IPS DF 4.7 (cell line): Measurements from ENCODE around the gene LMTK3.

Experiments used
- DNase-seq: peaks from one replicate; pipeline ENCODE4 v3.0.0-alpha.2; 2013; ENCODE audit warnings: low spot score; ENCODE audit errors: extremely low read depth

The LMTK3 gene

DNA sequence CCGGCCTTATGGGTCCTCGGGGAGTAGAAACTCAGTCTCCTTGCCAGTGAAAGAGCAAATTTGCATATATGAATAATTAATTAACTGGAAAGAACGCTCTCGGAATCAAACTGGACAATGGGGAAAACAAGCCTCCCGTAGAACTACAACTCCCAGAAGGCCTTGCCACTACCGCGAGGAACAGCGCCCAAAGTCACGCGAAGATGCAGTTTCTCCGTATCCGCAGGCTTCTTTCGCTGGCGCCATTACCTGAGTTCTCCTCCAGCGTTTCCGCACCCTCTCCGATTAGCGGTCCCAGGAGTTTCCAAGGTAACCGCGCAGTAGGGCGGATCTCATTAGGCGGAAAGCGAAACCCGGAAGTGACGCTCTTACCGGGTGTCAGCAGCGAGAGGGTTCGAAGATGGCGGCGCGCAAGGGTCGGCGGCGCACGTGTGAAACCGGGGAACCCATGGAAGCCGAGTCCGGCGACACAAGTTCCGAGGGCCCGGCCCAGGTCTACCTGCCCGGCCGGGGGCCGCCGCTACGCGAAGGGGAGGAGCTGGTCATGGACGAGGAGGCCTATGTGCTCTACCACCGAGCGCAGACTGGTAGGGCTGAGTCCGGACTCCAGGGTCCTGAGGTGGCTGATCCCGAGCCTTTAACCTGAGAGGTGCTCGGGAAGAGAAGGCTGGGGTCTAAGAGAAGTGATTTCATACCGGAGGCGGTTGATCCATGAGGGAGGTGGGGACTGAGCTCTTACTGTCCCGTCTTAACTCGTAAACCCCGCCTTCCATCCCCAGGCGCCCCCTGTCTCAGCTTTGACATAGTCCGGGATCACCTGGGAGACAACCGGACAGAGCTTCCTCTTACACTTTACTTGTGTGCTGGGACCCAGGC lies 65.8 kb downstream of the LMTK3 start, which contains the start of gene GRWD1:
TSS of gene GRWD1 (plus strand) at position 378 of the 876 bp plus-strand sequence. CDS start at position 401, 23 bp downstream.
- DNase-seq = peak; percentile 91

DNA sequence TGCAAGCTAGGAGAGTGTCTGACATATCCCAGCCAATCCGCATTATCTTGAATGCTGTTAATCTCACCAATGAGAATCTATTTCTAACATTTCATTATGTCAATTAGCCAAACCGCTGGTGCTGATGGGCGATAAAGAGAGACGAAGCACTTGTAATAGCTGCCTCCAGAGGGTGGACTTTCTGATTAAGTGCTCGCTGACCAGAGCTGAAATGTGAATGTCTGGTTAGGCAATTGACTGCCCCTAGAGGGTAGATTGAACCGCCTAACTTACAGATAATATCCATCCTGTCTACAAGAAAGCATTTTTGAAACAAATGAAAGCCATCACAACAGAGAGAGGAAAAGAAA lies 66.4 kb downstream of the LMTK3 start:
- DNase-seq = no peak

DNA sequence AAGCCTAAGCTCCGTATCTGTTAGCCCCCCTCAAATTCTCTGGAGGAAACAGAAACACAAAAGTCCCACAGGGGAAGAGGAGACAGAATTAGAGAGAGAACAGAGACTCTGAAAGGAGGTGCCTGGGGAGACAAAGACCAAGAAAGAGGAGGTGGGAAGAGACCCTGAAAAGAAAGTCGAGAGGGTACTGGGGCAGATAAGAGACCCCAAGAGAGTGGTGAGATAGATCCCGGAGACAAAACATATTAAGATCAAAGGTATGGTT lies 66.8 kb downstream of the LMTK3 start:
- DNase-seq = no peak

DNA sequence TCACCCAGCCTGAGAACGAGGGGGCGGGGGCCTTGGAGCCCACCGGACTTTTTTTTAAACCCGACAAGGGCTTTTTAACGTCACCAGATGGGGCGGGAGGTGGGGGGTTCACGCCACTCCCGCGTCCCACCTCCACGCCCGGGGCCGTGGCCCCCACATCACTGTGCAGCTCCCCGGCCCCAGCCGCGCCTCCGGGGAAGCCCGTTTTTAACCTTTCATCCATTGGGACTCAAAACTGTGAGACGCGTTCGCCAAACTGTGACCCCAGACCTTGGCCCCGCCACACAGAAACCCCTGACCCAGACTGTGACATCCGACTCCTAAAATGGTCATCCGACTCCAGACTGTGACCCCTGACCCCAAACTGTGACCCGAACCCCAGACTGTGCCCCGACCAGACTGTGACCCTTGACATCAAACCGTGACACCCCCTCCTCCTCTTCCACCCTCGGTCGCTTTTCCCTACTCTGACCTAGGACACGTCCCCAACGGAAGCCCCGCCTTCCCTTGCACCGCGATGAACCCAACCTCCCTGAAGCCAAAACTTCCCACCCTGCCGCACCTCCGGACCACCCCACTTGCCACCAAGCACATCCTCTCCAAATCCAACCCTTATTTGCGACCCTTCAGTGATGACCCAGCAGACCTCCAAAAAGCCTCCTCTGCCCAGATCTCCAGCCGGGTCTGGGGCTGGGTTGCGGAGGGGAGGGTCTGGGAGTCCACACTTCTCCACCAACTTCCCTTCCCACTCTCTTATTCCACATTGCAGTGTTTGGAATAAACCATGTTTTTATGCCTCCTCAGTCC lies 67.3 kb downstream of the LMTK3 start:
- DNase-seq = no peak

DNA sequence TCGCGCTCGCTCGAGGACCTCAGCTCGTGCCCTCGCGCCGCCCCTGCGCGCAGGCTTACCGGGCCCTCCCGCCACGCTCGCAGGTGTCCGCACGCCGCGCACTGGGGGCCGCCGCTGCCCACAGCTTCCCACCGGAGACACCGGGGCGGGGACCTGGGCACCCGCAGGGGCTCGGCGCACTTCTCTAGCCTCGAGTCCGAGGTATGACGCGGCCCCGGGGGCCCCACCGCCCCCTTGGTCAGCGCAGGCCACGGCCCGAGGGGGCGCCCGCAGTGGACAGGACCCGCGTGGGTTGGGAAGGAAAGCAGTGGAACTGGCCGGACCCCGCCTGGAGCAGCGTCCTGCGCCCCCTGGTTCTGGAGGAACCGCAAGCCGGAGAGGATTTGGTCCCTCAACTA lies 67.9 kb downstream of the LMTK3 start:
- no peak for DNase-seq

DNA sequence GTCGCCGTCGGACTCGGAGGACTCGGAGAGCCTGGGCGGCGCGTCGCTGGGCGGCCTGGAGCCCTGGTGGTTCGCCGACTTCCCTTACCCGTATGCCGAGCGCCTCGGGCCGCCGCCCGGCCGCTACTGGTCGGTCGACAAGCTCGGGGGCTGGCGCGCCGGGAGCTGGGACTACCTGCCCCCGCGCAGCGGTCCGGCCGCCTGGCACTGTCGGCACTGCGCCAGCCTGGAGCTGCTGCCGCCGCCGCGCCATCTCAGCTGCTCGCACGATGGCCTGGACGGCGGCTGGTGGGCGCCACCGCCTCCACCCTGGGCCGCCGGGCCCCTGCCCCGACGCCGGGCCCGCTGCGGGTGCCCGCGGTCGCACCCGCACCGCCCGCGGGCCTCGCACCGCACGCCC lies 68.4 kb downstream of the LMTK3 start:
- no peak for DNase-seq

DNA sequence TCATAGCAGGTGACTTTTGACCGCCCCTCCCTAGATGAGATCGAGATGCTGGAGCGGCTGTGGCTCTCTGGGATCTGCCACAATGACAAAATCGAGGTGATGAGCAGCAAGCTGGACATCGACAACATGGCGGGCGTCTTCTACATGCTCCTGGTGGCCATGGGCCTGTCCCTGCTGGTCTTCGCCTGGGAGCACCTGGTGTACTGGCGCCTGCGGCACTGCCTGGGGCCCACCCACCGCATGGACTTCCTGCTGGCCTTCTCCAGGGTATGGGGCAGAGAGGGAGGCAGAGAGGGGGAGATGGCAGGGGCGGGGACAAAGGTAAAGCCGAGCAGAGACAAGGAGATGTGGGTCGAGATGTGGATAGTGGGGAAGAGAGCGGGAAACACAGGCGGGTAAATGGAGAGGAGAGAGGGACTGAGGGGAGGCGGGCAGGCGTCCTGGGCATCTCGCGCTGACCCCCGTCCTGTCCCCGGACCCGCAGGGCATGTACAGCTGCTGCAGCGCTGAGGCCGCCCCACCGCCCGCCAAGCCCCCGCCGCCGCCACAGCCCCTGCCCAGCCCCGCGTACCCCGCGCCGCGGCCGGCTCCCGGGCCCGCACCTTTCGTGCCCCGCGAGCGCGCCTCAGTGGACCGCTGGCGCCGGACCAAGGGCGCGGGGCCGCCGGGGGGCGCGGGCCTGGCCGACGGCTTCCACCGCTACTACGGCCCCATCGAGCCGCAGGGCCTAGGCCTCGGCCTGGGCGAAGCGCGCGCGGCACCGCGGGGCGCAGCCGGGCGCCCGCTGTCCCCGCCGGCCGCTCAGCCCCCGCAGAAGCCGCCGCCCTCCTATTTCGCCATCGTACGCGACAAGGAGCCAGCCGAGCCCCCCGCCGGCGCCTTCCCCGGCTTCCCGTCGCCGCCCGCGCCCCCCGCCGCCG lies 69.3 kb downstream of the LMTK3 start:
- DNase-seq = no peak

DNA sequence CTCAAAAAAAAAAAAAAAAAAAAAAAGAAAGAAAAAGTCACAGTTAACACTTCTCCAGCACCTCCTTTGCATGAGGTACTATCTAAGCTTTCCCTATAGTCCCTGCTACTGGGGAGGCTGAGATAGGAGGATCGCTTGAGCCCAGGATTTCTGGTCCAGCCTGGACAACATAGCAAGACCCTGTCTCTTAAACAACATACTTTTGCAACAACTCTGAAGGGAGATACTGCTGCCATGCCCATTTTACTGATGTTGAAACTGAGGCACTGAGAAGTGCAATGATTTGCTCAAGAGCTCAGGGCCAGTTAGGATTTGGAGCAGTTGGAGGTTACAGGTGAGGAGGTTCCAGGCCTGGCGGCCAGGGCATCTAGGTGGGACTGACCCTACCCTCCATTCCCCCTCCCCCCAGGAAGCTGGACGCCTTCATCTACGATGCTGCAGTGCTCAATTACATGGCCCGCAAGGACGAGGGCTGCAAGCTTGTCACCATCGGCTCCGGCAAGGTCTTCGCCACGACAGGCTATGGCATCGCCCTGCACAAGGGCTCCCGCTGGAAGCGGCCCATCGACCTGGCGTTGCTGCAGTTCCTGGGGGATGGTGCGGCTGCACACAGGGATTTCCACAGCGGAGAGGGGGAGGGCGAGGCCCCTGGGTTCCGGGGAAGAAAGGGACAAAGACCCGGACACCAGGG lies 70.1 kb downstream of the LMTK3 start:
- DNase-seq = no peak

DNA sequence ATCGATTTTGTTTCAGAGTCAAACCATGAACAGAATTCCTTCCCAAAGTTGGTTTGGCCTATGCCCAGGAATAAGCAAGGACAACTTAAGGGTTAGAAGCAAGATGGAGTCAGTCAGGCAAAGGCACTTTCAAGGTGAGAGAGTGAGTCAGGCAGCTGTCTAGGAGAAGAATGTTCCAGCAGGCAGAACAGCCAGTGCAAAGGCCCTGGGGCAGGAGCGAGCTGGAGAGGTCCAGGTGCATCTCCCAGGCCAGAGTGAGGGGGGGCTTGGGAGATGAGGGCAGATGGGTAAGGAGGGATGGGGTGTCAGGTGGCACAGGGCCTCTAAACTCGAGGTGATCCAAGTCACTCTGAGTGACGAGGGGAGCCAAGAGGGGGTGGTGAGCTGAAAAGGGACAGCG lies 75.0 kb downstream of the LMTK3 start:
- no peak for DNase-seq
